IMR-90 (cell line): ENCODE results near the gene ASPG. TPM values are rescaled to one million over a fixed set of nuclear protein-coding genes. Genes with fewer than 3 reads are reported as not detected.

ENCODE experiments used
- ATAC-seq: fragments of 200-7000 bp; cut with Tn5 transposase; 2 replicates; pipeline ENCODE4 v1.9.1; 2020; ENCODE audit warnings: low read depth, mild to moderate bottlenecking, moderate library complexity
- BruUV-seq: library from RNA; stranded (reverse); fragments of 400-500 nt; replicated peaks from 2 replicates; lab custom pipeline; 2021; lab: Mats Ljungman, UMichigan
- CTCF ChIA-PET: fragments of 300-600 bp; formaldehyde crosslinking; extraction: SDS; loops from one replicate; lab custom pipeline; 2021; ENCODE audit warnings: antibody characterized with exemption; lab: Yijun Ruan, JAX
- POLR2A ChIA-PET: fragments of 300-600 bp; sonication (Branson Sonifier 250); formaldehyde crosslinking; loops from one replicate; lab custom pipeline; 2022; ENCODE audit warnings: antibody characterized with exemption; ENCODE audit not compliant: unreplicated experiment; lab: Charles Lee
- DNase-seq: peaks from one replicate; pipeline ENCODE4 v3.0.0; 2013
- H2AFZ ChIP-seq: replicated peaks from 2 replicates; pipeline ENCODE3; 2013; ENCODE audit warnings: low read length, mild to moderate bottlenecking; ENCODE audit not compliant: poor library complexity
- H2AK5ac ChIP-seq: 2 replicates; pipeline ENCODE4 v1.6.1; 2013; ENCODE audit warnings: low read depth, low read length, inconsistent platforms
- H2AK9ac ChIP-seq: replicated peaks from 2 replicates; pipeline ENCODE3; 2013; ENCODE audit warnings: mild to moderate bottlenecking, low read depth, low read length, moderate library complexity; ENCODE audit not compliant: poor library complexity
- H2BK120ac ChIP-seq: 2 replicates; pipeline ENCODE4 v1.6.1; 2013; ENCODE audit warnings: low read depth, low read length, inconsistent platforms
- H2BK15ac ChIP-seq: 3 replicates; pipeline ENCODE4 v1.6.1; 2013; ENCODE audit warnings: low read depth, low read length, inconsistent platforms
- H2BK20ac ChIP-seq: 2 replicates; pipeline ENCODE4 v1.6.1; 2013; ENCODE audit warnings: low read depth, mild to moderate bottlenecking, inconsistent platforms, low read length, moderate library complexity
- H2BK5ac ChIP-seq: 2 replicates; pipeline ENCODE4 v1.6.1; 2013; ENCODE audit warnings: mild to moderate bottlenecking, low read depth, low read length, inconsistent platforms; ENCODE audit not compliant: poor library complexity, severe bottlenecking
- H3K14ac ChIP-seq: replicated peaks from 2 replicates; pipeline ENCODE4 v1.6.1; 2013; ENCODE audit warnings: low read depth, low read length, inconsistent platforms
- H3K18ac ChIP-seq: 2 replicates; pipeline ENCODE4 v1.6.1; 2013; ENCODE audit warnings: low read depth, low read length, control low read depth
- H3K23ac ChIP-seq: 2 replicates; pipeline ENCODE4 v1.6.1; 2013; ENCODE audit warnings: low read depth, low read length, inconsistent platforms
- H3K27ac ChIP-seq: 2 replicates; pipeline ENCODE4 v1.5.1; 2013; ENCODE audit warnings: mild to moderate bottlenecking, control low read depth, low read length; ENCODE audit not compliant: insufficient read depth
- H3K27me3 ChIP-seq: 2 replicates; pipeline ENCODE4 v1.6.1; 2013; ENCODE audit warnings: low read length; ENCODE audit not compliant: control insufficient read depth, insufficient read depth
- H3K36me3 ChIP-seq: 2 replicates; pipeline ENCODE4 v1.6.1; 2013; ENCODE audit warnings: low read length, mixed read lengths; ENCODE audit not compliant: control insufficient read depth, insufficient read depth
- H3K4ac ChIP-seq: 2 replicates; pipeline ENCODE4 v1.6.1; 2013; ENCODE audit warnings: low read depth, low read length, inconsistent platforms
- H3K4me1 ChIP-seq: 2 replicates; pipeline ENCODE4 v1.6.1; 2013; ENCODE audit warnings: low read length, mixed read lengths; ENCODE audit not compliant: control insufficient read depth, insufficient read depth
- H3K4me2 ChIP-seq: 2 replicates; pipeline ENCODE4 v1.6.1; 2013; ENCODE audit warnings: low read depth, mild to moderate bottlenecking, control low read depth, low read length, moderate library complexity
- H3K4me3 ChIP-seq: 2 replicates; pipeline ENCODE4 v1.5.1; 2013; ENCODE audit warnings: low read depth, mild to moderate bottlenecking, control low read depth, low read length, moderate library complexity; ENCODE audit not compliant: insufficient read depth
- H3K56ac ChIP-seq: 2 replicates; pipeline ENCODE4 v1.6.1; 2013; ENCODE audit warnings: low read length, inconsistent platforms; ENCODE audit not compliant: insufficient read depth; ENCODE audit errors: extremely low read depth
- H3K79me1 ChIP-seq, 2 experiments: 2 replicates each; pipeline ENCODE4 v1.6.1; 2013; ENCODE audit warnings: low read length in 2 of 2, inconsistent platforms in 1 of 2, low read depth in 1 of 2
- H3K9ac ChIP-seq: 2 replicates; pipeline ENCODE4 v1.6.1; 2013; ENCODE audit warnings: low read depth, low read length, control low read depth
- H3K9me1 ChIP-seq: 2 replicates; pipeline ENCODE4 v1.6.1; 2013; ENCODE audit warnings: low read length, inconsistent platforms; ENCODE audit not compliant: insufficient read depth
- H3K9me3 ChIP-seq: 2 replicates; pipeline ENCODE4 v1.6.1; 2013; ENCODE audit warnings: low read length; ENCODE audit not compliant: control insufficient read depth, insufficient read depth
- H4K20me1 ChIP-seq: 2 replicates; pipeline ENCODE4 v1.6.1; 2013; ENCODE audit warnings: low read length, inconsistent platforms; ENCODE audit not compliant: insufficient read depth
- H4K5ac ChIP-seq: 2 replicates; pipeline ENCODE4 v1.6.1; 2013; ENCODE audit warnings: mild to moderate bottlenecking, low read depth, low read length, control low read depth
- H4K8ac ChIP-seq, 2 experiments: 2 replicates each; pipeline ENCODE4 v1.6.1; 2013; ENCODE audit warnings: low read depth in 2 of 2, low read length in 2 of 2, control low read depth in 1 of 2, inconsistent platforms in 1 of 2
- H4K91ac ChIP-seq: 2 replicates; pipeline ENCODE4 v1.6.1; 2013; ENCODE audit warnings: low read depth, low read length, inconsistent platforms; ENCODE audit not compliant: insufficient read depth
- BHLHE40 ChIP-seq: fragments of 150-350 bp; IDR thresholded peaks from 2 replicates; pipeline ENCODE4 v1.6.1; 2016; ENCODE audit warnings: mild to moderate bottlenecking, low read depth, low read length
- ELK1 ChIP-seq: fragments of 150-350 bp; IDR thresholded peaks from 2 replicates; pipeline ENCODE4 v1.6.1; 2016; ENCODE audit warnings: low read depth, mild to moderate bottlenecking, low read length, moderate library complexity, borderline replicate concordance
- FOS ChIP-seq: fragments of 150-350 bp; IDR thresholded peaks from 2 replicates; pipeline ENCODE4 v1.6.1; 2016; ENCODE audit warnings: low read depth, low read length
- MAFK ChIP-seq: IDR thresholded peaks from 2 replicates; pipeline ENCODE4 v1.6.1; 2012; ENCODE audit warnings: low read depth, low read length, improper control_type of control experiment
- MXI1 ChIP-seq: IDR thresholded peaks from 2 replicates; pipeline ENCODE4 v1.6.1; 2012; ENCODE audit warnings: low read depth, mild to moderate bottlenecking, low read length, moderate library complexity, borderline replicate concordance
- NFE2L2 ChIP-seq: fragments of 150-350 bp; IDR thresholded peaks from 2 replicates; pipeline ENCODE4 v1.6.1; 2016; ENCODE audit warnings: low read depth, mild to moderate bottlenecking, low read length
- POLR2A ChIP-seq: IDR thresholded peaks from 2 replicates; pipeline ENCODE4 v1.6.1; 2012; ENCODE audit warnings: mild to moderate bottlenecking, low read depth, low read length
- RAD21 ChIP-seq: IDR thresholded peaks from 2 replicates; pipeline ENCODE4 v1.6.1; 2012; ENCODE audit warnings: low read length, improper control_type of control experiment
- RCOR1 ChIP-seq: IDR thresholded peaks from 2 replicates; pipeline ENCODE4 v1.6.1; 2012; ENCODE audit warnings: mild to moderate bottlenecking, low read length, improper control_type of control experiment; ENCODE audit not compliant: insufficient replicate concordance
- RFX5 ChIP-seq: IDR thresholded peaks from 2 replicates; pipeline ENCODE4 v1.8.0; 2012; ENCODE audit warnings: low read depth, mild to moderate bottlenecking, low read length, moderate library complexity
- SMC3 ChIP-seq: fragments of 150-350 bp; IDR thresholded peaks from 2 replicates; pipeline ENCODE4 v1.6.1; 2016; ENCODE audit warnings: low read depth, mild to moderate bottlenecking, antibody characterized with exemption, low read length, moderate library complexity
- USF2 ChIP-seq: fragments of 150-350 bp; IDR thresholded peaks from 2 replicates; pipeline ENCODE4 v1.6.1; 2017; ENCODE audit warnings: mild to moderate bottlenecking, antibody characterized with exemption, low read length, low read depth
- WGBS, 2 experiments: methylation state at CpG; one replicate each; pipeline versions ENCODE4 v1.1.5 to v1.1.7; 2013; ENCODE audit warnings: missing lambda C conversion rate in 2 of 2; ENCODE audit not compliant: insufficient read length in 1 of 2; ENCODE audit errors: extremely low coverage in 2 of 2; 5-methylcytosine and 5-hydroxymethylcytosine counted together
- dilution Hi-C: fragments of 300-500 bp; cut with HindIII; formaldehyde crosslinking; loops from one replicate; pipeline ENCODE4 v1.14.3; 2018; ENCODE audit warnings: low sequenced_read_pairs; ENCODE audit not compliant: unreplicated experiment
- in situ Hi-C: fragments of 300-500 bp; cut with MboI; formaldehyde crosslinking; loops from 3 replicates; pipeline ENCODE4 v1.14.3; 2019; ENCODE audit warnings: low sequenced_read_pairs, inconsistent platforms, mixed read lengths
- intact Hi-C: fragments of 100-400 bp; cut with micrococcal nuclease; formaldehyde crosslinking; loops from 2 replicates; pipeline ENCODE4 v1.10.0; 2022
- polyA plus RNA-seq, 3 experiments: library from polyadenylated mRNA; depleted of rRNA; stranded (reverse); fragments of >200 nt; gene quantifications; 2 replicates each; pipeline ENCODE4 v1.2.3, GENCODE V29; 2012; ENCODE audit warnings: low replicate concordance in 1 of 3
- total RNA-seq: library from RNA; depleted of rRNA; stranded (reverse); fragments of >200 nt; gene quantifications from 2 replicates; pipeline ENCODE4 v1.2.3, GENCODE V29; 2012

The ASPG gene
- total and polyA plus RNA-seq, 2 of the 4 experiments (the other 2 are of a cell fraction): not detected

- TF ChIP-seq ELK1 (no peak), BHLHE40 (no peak), RFX5 (no peak), FOS (no peak), POLR2A (no peak), MAFK (no peak), RCOR1 (no peak), USF2 (no peak), NFE2L2 (no peak), RAD21 (no peak), SMC3 (no peak), MXI1 (no peak)
Observed at GRCh38 chr14:104107611-104108569, 22.4 kb downstream of the ASPG start.

More at GRCh38 chr14:104107611-104108569, 22.4 kb downstream of the ASPG start:
- no peak overlapping the region for H3K14ac ChIP-seq
- BruUV-seq: no TSS peak
- ATAC-seq (no peak), DNase-seq (no peak)
- H3K56ac ChIP-seq: no peak overlapping the region
- CTCF ChIA-PET: no interaction called here
- H3K4me2 ChIP-seq: no peak overlapping the region
- H3K4ac ChIP-seq: no peak overlapping the region
- dilution Hi-C loops: no loop called here
- H3K4me3 ChIP-seq: no peak overlapping the region
- no peaks in the 10 kb centered on the region for H3K9me3 ChIP-seq
- no peak overlapping the region for H2BK5ac ChIP-seq
- no peaks in the 10 kb centered on the region for H3K36me3 ChIP-seq
- POLR2A ChIA-PET: no interaction called here
- no peaks in the 10 kb centered on the region for H3K27me3 ChIP-seq
- no peaks in the 10 kb centered on the region for H4K20me1 ChIP-seq
- H4K5ac ChIP-seq: no peak overlapping the region
- no peak overlapping the region for H3K27ac ChIP-seq
- H2BK20ac ChIP-seq: no peak overlapping the region
- H3K4me1 ChIP-seq: no peaks in the 10 kb centered on the region
- H4K91ac ChIP-seq: no peak overlapping the region
- no peak overlapping the region for H2AK9ac ChIP-seq
- no peak overlapping the region for H3K9ac ChIP-seq
- intact Hi-C loops: no loop called here
- H4K8ac ChIP-seq: no peak overlapping the region
- H2AK5ac ChIP-seq: no peak overlapping the region
- no peak overlapping the region for H2BK15ac ChIP-seq
- no peak overlapping the region for H3K23ac ChIP-seq
- no peak overlapping the region for H3K18ac ChIP-seq
- in situ Hi-C loops: no loop called here
- no peaks in the 10 kb centered on the region for H3K9me1 ChIP-seq
- H3K79me1 ChIP-seq: no peaks in the 10 kb centered on the region
- no peak overlapping the region for H2BK120ac ChIP-seq
- 64% methylated on average over 5 of the region's 32 CpGs; no CpG with 5 or more reads in 1 of the 2 experiments for WGBS, 2 experiments
- no peak overlapping the region for H2AFZ ChIP-seq
